BE2C (cell line): Measurements from ENCODE around the gene C16orf95.

Experiments used
- DNase-seq: peaks from one replicate; pipeline ENCODE4 v3.0.0-alpha.2; 2020
- H3K27me3 ChIP-seq: fragments of 250-450 bp; sonication (Bioruptor Pico); 2 replicates; pipeline ENCODE4 v1.5.1; 2020; ENCODE audit warnings: mild to moderate bottlenecking
- H3K36me3 ChIP-seq: fragments of 250-450 bp; sonication (Bioruptor Pico); 2 replicates; pipeline ENCODE4 v1.5.1; 2020; ENCODE audit warnings: mild to moderate bottlenecking
- H3K4me1 ChIP-seq: fragments of 250-450 bp; sonication (Bioruptor Pico); 2 replicates; pipeline ENCODE4 v1.5.1; 2020
- H3K4me3 ChIP-seq: 2 replicates; pipeline ENCODE4 v1.5.1; 2011; ENCODE audit warnings: low read depth, low read length
- H3K9me3 ChIP-seq: fragments of 250-450 bp; sonication (Bioruptor Pico); 2 replicates; pipeline ENCODE4 v1.5.1; 2020
- CTCF ChIP-seq: IDR thresholded peaks from 2 replicates; pipeline ENCODE4 v1.5.1; 2012; ENCODE audit warnings: mild to moderate bottlenecking, low read depth, low read length

Gene C16orf95

GRCh38 chr16:87293990-87294389 is 23.2 kb downstream of the C16orf95 start:
- TF ChIP-seq CTCF, result no peak
- H3K4me3 ChIP-seq, result no peak overlapping the region
- no peaks in the 10 kb centered on the region for H3K9me3 ChIP-seq
- no peaks in the 10 kb centered on the region for H3K27me3 ChIP-seq
- DNase-seq, result no peak
- H3K4me1 ChIP-seq, result no peaks in the 10 kb centered on the region
- H3K36me3 ChIP-seq, result no peaks in the 10 kb centered on the region

- Histone ChIP-seq H3K36me3 (no peaks in the 10 kb centered on the region), H3K9me3 (no peaks in the 10 kb centered on the region), H3K4me1 (no peaks in the 10 kb centered on the region), H3K4me3 (no peak overlapping the region), H3K27me3 (0 out of 2 replicates have a peak, but pooled peaks cover 3% of the 10 kb centered on the region)
- TF ChIP-seq CTCF, result no peak
- DNase-seq, result no peak
Observed at GRCh38 chr16:87291944-87292343, 25.2 kb downstream of the C16orf95 start.

- H3K36me3 ChIP-seq, result no peaks in the 10 kb centered on the region
- no peak for DNase-seq
- no peak for TF ChIP-seq CTCF
- no peak overlapping the region for H3K4me3 ChIP-seq
- H3K9me3 ChIP-seq, result no peaks in the 10 kb centered on the region
- H3K4me1 ChIP-seq, result no peaks in the 10 kb centered on the region
- 0 out of 2 replicates have a peak, but pooled peaks cover 3% of the 10 kb centered on the region for H3K27me3 ChIP-seq
Observed at GRCh38 chr16:87288753-87289362, 28.3 kb downstream of the C16orf95 start.

- no peak for TF ChIP-seq CTCF
- no peak for DNase-seq
- Histone ChIP-seq H3K9me3 (no peaks in the 10 kb centered on the region), H3K36me3 (no peaks in the 10 kb centered on the region), H3K4me3 (no peak overlapping the region), H3K27me3 (peaks cover 3% of the 10 kb centered on the region; the same call in 1 of the 2 replicates), H3K4me1 (no peaks in the 10 kb centered on the region)
Observed at GRCh38 chr16:87286839-87287626, 30.2 kb downstream of the C16orf95 start.

- H3K27me3 ChIP-seq, result peaks cover 21% of the 10 kb centered on the region; the same call in 1 of the 2 replicates
- DNase-seq, result no peak
- TF ChIP-seq CTCF, result no peak
- H3K4me3 ChIP-seq, result no peak overlapping the region
- no peaks in the 10 kb centered on the region for H3K4me1 ChIP-seq
- H3K36me3 ChIP-seq, result no peaks in the 10 kb centered on the region
- H3K9me3 ChIP-seq, result no peaks in the 10 kb centered on the region
Observed at GRCh38 chr16:87284183-87284582, 33.0 kb downstream of the C16orf95 start.

GRCh38 chr16:87279094-87279658 is 38.0 kb downstream of the C16orf95 start:
- TF ChIP-seq CTCF, result no peak
- Histone ChIP-seq H3K4me1 (no peaks in the 10 kb centered on the region), H3K4me3 (no peak overlapping the region), H3K27me3 (peaks cover 28% of the 10 kb centered on the region), H3K36me3 (no peaks in the 10 kb centered on the region), H3K9me3 (no peaks in the 10 kb centered on the region)
- no peak for DNase-seq
